Activated CD8-positive, alpha-beta memory T cell treated with anti-CD3 and anti-CD28 coated beads for 36 hours (primary cell): ENCODE measurements around the gene TSPAN16. TPM values are rescaled to one million over a fixed set of nuclear protein-coding genes. Genes with fewer than 3 reads are reported as not detected.

ENCODE experiments used
- CTCF ChIA-PET: fragments of 350-600 bp; sonication (Branson Sonifier 250); formaldehyde crosslinking; loops from one replicate; lab custom pipeline; 2021; ENCODE audit warnings: antibody characterized with exemption; lab: Charles Lee
- POLR2A ChIA-PET: fragments of 350-600 bp; sonication (Branson Sonifier 250); formaldehyde crosslinking; loops from one replicate; lab custom pipeline; 2021; ENCODE audit warnings: antibody characterized with exemption; lab: Charles Lee
- total RNA-seq, 2 experiments: library from RNA; stranded (reverse); gene quantifications; one replicate each; pipeline ENCODE4 v1.2.3, GENCODE V29; 2021

The TSPAN16 gene
- total RNA-seq, 2 experiments from 2014 or later = not detected

DNA sequence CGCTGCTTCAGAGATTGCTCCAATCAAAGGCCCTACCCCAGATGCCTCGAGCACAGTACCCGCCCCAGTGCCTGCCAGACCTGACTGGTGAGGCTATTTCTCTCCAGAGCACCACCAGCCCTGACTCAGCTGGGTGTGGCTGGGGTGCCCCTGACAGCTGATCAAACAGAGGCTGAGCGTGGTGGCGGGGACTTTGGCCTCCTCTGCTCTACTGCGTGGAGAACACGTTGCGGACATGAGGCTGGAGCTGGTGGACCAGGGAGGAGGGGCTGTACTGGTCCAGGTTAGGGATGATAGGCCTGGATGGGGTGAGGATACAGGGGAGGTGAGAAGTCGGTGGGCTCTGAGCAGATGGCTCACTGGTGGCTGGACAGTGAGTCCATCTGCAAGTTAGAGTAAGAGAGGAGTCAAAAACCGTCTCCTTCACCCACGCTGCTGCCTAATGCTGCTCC lies 30.1 kb upstream of the TSPAN16 start:
- ChIA-PET CTCF (no interaction called here), POLR2A (no interaction called here)

DNA sequence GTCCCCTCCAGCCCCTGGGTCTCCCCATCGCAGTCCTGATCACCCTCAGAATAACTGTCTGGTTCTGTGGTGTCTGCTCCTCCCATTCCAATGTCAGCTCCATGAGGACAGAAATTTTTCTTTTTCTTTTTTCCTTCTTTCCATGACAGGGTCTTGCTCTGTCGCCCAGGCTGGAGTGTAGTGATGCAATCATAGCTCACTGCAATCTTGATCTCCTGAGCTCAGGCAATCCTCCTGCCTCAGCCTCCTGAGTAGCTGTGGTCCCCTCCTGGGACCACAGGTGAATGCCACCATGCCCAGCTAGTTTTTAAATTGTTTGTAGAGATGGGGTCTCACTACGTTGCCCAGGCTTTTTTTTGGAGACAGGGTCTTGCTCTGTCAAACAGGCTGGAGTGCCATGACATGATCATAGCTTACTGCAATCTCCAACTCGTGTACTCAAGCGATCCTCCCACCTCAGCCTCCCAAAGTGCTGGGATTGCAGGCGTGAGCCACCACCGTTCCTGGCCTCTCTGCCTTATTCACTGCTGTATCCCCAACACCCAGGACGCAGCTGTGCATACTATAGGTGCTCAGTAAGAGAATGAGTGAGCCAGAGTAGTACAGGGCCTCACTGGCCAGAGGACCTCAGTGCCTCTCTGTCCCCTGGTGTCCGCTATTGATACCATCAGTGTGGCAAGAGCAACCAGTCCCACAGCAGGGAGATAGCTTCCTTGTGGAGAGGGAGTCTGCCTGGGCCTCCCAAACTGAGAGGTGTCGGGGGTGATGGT lies 28.5 kb upstream of the TSPAN16 start:
- ChIA-PET CTCF (no interaction called here), POLR2A (no interaction called here)

DNA sequence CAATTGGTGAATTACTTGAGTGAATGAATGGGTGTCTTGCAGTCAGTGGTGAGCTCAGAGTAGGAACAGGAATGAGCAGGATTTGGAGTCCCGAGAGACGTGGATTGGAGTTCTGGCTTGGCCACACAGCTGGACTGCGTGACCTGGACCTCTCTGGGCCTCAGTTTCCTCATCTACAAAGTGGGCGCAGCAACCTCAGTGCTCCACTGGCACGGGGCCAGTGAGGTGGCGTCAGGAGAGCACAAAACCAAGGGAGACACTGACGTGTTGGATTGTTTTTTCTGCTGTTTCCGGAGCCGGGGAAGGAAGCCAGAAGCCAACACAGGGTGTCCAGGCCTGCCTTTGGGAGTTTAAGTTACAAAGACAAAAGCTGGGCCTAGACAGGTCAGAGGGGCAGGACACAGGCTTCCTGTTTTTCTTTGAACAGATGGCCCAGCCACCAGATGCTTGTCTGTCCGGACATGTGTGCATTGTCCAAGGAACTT lies 27.1 kb upstream of the TSPAN16 start:
- ChIA-PET CTCF (no interaction called here), POLR2A (no interaction called here)

DNA sequence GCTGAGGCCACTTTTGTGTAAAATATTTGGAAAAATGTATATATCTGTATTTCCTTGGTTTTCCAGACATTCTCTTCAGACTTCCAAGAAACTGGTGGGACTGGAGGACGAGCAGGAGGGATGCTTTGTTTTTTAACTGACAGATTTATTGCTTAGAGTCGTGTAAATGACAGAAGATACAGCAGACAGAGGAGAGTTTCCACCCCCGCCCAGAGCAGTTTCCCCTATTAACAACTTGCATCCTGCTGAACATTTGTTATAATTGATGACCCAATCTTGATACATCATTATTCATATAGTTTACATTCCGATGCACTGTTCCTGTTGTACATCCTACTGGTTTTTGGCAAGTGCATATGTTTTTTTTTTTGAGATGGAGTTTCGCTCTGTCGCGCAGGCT lies 26.6 kb upstream of the TSPAN16 start:
- POLR2A ChIA-PET = no interaction called here
- CTCF ChIA-PET = no interaction called here

DNA sequence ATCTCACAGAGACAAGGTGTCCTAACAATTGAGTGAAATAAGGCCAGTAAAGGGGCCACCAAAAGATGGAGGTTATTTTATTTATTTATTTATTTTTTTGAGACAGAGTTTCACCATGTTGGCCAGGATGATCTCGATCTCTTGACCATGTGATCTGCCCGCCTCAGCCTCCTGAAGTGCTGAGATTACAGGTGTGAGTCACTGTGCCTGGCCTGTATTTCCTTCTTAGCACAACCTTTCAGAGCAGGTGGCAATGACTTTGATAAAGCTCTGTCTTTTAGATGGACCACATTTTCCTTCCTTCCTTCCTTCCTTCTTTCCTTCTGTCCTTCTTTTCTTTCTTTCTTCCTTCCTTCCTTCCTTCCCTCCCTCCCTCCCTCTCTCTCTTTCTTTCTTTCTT lies 22.7 kb upstream of the TSPAN16 start:
- CTCF ChIA-PET = no interaction called here

DNA sequence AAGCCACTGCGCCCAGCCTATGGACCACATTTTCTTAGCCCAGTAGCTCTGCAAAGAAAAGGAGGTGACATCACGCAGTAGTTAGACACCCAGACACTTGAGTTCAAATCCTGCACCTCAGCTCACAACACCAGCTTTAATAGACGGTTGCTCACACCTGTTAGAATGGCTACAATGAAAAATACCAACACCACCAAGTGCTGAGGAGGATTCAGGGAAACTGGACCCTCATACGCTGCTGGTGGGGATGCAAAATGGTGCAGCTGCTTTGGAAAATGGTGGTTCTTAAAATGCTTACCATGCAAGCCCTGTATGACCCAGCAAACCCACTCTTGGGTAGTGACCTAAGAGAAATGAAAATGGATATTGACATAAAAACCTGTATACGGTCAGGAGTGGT lies 22.0 kb upstream of the TSPAN16 start:
- ChIA-PET CTCF (no interaction called here), POLR2A (no interaction called here)

More for the DNA sequence above, 22.7 kb upstream of the TSPAN16 start:
- POLR2A ChIA-PET = no interaction called here

DNA sequence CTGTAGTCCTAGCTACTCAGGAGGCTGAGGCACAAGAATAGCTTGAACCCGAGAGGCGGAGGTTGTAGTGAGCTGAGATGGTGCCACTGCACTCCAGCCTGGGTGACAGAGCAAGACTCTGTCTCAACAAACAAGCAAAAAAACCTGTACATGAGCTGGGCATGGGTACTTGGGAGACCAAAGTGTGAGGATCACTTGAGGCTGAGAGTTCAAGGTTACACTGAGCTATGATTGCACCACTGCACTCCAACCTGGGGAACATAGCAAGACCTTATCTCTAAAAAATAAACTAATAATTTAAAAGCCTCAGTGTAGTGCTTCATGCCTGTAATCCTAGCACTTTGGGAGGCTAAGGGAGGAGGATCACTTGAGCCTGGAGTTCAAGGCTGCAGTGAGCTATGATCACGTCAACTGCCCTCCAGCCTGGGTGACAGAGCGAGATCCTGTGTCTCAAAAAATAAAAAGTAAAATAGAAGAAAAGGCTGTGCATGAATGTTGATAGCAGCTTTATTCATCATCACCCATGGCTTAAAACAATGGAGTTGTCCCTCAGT lies 21.4 kb upstream of the TSPAN16 start:
- CTCF ChIA-PET = no interaction called here
- POLR2A ChIA-PET = no interaction called here

DNA sequence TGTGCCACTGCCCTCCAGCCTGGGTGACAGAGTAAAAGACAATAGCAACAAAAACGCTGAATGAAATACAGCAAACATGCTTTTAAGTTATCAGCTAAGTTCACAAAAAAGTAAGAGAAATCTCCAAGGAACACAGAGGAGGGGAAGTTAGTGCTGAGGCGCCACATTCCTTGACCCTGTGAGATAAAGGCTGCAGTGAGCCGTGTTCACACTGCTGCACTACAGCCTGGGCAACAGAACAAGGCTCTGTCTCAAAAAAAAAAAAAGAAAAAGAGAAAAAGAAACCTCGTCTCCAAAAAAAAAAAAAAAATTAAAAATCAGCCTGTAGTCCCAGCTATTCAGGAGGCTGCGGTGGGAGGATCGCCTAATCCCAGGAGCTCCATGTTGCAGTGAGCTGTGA lies 17.3 kb upstream of the TSPAN16 start:
- ChIA-PET POLR2A (no interaction called here), CTCF (interaction anchor here (0.6 kb wide), 2 partner anchors 11 to 150 kb away, joined by 3 to 4 read pairs; no protein-coding TSS in a partner anchor)

DNA sequence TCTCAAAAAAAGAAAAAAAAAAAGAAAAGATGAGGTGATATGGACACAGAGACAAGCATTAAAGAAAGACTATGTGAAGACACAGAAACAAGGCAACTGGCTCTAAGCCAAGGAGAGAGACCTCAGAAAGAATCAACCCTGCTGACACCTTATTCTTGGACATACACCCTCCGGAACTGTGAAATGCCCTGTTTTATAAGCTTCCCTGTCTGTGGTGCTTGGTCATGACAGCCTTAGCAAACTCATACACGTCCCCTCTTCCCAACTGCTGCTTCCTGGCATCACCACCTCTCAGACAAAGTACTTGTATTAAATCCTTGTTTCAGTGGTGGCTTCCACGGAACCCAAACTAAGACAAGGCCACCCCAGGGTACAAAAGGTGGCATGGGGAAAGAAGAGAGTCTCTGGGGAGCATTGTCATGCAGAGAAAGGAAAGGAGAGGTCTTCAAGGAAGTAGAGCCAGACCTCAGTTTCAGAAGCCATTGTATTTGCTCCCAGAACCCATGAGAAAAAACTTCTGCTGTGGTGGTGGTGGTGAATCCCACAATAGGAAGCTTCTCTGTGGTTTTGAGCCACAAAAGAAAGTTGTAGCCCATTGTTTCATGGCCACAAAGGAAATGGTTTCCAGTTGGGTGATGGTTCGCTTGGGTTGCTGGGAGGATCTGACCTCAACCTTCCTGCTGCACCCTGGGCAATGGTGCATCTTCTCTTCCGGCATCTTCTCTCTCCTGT lies 16.3 kb upstream of the TSPAN16 start:
- POLR2A ChIA-PET = no interaction called here

DNA sequence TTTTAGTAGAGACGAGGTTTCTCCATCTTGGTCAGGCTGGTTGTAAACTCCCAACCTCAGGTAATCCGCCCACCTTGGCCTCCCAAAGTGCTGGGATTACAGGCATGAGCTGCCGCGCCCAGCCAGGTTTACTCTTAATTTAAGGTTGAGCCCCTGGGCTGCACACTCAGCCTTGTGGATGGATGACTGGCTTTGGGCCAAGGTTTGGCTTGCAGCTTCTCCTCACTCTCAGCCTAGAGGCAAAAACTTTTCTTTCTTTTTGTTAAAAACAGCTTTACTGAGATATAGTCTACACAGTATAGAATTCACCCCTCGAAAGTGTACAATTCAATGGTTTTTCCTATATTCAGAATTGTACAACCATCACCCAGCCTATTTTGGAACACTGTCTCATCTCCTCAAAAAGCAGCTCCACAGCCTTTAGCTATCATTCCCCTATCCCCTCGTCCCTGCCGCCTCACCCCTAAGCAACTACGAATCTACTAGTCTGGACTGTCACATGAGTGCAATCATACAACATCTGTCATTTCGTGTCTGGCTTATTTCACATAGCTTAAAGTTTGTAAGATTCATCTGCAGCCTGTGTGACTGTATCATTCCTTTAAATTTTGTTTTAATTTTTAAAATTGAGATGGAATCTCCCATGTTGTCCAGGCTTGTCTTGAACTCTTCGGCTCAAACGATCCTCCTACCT lies 14.5 kb upstream of the TSPAN16 start:
- CTCF ChIA-PET = interaction anchor here (1.1 kb wide), 1 partner anchor 35 kb away, joined by 3 read pairs; no protein-coding TSS in a partner anchor
- POLR2A ChIA-PET = no interaction called here

More for the DNA sequence above, 16.3 kb upstream of the TSPAN16 start:
- CTCF ChIA-PET = no interaction called here

DNA sequence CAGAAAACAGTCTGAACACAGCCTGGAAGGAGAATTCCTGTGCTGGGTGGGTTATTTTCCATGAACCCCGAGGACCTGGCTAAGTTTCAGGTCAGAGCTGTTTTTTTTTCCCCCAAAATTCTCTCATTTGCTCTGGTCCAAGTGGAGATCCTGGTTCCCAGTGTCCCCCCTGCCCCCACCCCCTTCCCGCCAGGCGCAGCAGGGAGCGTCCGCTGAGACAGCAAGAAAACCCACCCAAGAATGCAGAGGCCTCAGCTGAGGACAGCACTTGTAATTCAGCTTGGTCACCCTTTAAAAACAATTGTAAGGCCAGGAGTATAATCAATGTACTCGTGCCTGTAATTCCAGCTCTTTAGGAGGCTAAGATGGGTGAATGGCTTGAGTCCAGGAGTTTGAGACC lies 11.4 kb upstream of the TSPAN16 start:
- ChIA-PET CTCF (interaction anchor here (0.6 to 2.5 kb wide), 2 partner anchors 198 to 511 kb away, joined by 4 to 6 read pairs; no protein-coding TSS in a partner anchor), POLR2A (no interaction called here)

DNA sequence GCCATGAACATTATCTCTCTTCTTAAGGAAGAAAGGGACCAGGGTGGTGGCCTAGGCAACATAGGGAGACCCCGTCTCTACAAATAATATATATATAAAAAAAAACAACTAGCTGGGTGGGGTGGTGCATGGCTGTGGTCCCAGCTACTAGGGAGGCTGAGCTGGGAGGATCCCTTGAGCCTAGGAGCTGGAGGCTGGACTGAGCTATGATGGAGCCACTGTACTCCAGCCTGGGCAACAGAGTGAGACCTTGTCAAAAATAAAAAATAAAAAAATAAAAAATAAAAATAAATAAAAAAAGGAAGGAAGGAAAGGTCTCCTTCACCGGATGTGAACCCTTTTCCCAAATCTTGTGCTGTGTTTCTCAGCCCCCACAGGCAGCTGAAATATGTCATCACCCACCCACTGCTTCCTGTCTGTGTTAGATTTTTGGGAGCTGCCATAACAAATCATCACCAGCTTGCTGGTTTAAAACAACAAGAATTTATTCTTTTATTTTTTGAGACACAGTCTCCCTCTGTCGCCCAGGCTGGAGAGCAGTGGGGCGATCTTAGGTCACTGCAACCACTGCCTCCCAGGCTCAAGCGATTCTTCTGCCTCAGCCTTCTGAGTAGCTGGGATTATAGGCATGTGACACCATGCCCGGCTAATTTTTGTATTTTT lies 9.5 kb upstream of the TSPAN16 start:
- ChIA-PET CTCF (interaction anchor here (0.7 to 2.5 kb wide), 2 partner anchors 8 to 196 kb away, joined by 4 to 6 read pairs; no protein-coding TSS in a partner anchor), POLR2A (no interaction called here)

DNA sequence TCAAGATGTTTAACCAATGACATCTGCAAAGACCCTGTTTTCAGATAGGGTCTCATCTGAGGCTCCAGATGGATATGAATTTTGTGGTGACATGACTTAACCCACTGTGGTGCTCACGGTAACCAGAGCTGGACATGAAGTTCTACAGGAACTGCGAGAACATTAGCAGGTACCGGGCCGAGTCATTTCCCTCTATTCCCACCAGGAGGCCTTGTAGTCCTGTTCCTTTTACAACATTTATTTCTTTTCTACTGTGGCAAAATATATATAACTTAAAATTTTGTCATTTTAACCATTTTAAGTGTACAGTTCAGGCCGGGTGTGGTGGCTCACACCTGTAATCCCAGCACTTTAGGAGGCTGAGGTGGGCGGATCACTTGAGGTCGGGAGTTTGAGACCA lies 7.6 kb upstream of the TSPAN16 start:
- POLR2A ChIA-PET = no interaction called here
- CTCF ChIA-PET = interaction anchor here (1.2 kb wide), 1 partner anchor 194 kb away, joined by 3 read pairs; no protein-coding TSS in a partner anchor

DNA sequence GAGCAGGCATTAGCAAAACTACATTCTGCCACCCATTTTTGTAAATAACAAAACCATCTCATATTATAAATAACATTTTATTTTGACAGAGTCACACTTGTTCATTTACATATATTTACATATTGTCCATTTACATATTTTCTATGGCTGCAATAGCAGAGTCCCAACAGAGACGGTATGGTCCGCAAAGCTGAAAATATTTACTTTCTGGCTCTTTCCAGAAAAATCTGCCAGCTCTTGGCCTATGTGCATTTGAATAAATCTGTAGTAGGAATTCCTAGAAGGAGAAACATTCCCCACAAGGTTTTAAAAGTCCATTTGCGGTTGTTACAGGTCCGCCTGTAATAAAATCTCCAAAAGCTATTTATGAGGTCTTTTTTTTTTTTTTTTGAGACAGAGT lies 5.7 kb upstream of the TSPAN16 start:
- ChIA-PET CTCF (interaction anchor here (1.3 kb wide), 1 partner anchor 11 kb away, joined by 3 read pairs; no protein-coding TSS in a partner anchor), POLR2A (no interaction called here)

DNA sequence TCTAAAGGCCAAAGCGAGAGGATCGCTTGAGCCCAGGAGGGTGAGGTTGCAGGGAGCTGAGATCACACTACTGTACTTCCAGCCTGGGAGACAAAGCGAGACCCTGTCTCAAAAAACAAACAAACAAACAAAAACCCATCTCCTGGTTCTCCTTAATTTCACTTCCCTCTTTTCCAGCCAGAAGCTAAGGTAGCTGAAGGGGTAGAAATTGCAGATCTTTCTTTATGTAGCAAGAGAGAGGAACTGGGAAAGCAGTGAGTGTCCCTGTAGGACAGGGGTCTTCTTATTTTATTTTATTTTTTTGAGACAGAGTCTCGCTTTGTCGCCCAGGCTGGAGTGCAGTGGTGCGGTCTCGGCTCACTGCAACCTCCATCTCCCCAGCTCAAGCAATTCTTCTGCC lies 4.5 kb upstream of the TSPAN16 start:
- CTCF ChIA-PET = interaction anchor here (0.6 kb wide), 2 partner anchors 665 to 740 kb away, joined by 4 read pairs; no protein-coding TSS in a partner anchor
- POLR2A ChIA-PET = no interaction called here

DNA sequence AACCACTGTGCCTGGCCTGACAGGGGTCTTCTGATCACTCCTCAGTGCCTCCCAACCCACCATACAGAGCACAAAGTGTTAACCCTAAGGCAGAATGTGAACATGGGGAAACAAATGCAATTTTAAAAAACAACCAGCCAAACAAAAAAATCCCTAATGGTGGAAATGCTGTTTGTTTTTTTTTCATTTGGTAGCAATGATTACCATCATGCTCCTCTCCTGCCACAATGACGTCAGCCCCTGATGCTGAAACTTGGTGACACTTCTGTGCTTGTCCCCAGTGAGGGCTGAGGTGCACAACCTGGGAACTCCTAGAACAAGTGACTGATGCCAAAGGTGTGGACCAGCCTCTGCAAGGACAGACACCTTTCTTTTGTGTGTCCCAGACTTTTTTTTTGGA lies 4.0 kb upstream of the TSPAN16 start:
- ChIA-PET CTCF (interaction anchor here (0.7 kb wide), 1 partner anchor 244 kb away, joined by 3 read pairs; no protein-coding TSS in a partner anchor), POLR2A (no interaction called here)

DNA sequence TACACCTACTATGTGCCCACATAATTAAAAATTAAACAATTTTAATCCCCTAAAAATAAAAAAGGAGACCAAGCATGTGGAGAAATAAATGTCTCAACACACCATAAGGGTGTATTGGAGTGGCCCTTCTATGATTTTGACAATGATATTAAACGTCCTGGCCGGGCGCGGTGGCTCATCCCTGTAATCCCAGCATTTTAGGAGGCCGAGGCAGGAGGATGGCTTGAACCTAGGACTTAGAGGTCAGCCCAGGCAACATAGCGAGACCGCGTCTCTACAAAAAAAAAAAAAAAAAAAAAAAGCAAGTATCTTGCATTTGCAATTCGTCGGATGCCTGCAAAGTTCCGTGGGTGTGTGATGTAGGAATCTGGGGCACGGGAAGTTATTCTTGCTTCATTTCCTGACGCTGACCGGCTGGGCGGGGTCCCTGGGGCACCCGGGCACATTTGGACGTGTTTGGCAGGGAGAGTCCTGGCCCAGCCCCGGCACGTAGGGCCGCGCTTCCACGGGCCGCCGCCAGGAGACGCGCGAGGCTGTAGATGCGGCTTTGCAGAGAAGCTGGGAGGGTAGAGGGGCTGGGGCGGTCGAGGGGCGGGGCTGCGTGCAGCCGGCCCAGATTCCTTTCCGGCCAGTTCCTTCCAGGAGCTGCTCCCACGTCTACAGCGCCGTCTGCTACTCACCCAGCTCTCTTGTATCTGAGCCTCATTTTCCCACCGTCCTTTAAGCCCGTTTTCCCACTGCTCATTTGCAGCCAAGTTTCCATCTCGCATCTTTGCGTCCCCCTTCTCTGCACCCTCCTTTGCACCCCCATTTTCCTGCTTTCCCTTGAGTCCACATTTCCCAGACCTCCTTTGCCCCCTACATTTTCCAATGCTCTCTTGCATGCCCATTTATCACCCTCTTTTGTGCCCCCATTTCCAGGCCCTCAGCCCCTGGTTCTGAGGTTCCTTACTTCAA lies 2.2 kb upstream of the TSPAN16 start:
- ChIA-PET POLR2A (interaction anchor here (0.7 kb wide), 2 partner anchors 88 to 187 kb away, joined by 6 to 10 read pairs; partner anchors contain the start of gene ELAVL3), CTCF (interaction anchor here (0.5 to 1.1 kb wide), 12 partner anchors 8 to 1540 kb away, joined by 3 to 9 read pairs (median 3); partner anchors contain the start of gene RAB3D)
